NCI-H82 treated with DMSO at 0.1 percent for 48 hours (cell line): ENCODE measurements around the gene MPHOSPH8.
"Not testable (repeated sequence)": the region's sequence is repeated elsewhere in the genome, so short reads cannot be mapped to it uniquely, and the experiment has no call there.

Experiments used
- DNase-seq: peaks from one replicate; lab custom pipeline; 2025; ENCODE audit not compliant: unreplicated experiment; lab: John Stamatoyannopoulos, UW

MPHOSPH8 gene

DNA sequence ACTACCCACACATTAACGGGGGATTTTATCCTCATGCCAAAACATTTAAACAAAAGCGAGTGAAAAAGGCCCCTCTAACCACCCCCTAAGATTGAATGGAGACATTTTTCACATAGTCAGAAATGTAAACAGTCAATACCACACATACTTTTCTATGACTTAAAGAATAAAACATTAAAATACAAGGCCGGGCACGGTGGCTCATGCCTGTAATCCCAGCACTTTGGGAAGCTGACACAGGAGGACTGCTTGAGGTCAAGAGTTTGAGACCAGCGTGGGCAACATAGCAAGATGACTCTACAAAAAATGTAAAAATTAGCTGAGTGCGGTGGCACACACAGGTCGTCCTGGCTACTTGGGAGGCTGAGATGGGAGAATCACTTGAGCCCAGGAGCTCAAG is 47.3 kb downstream of the MPHOSPH8 start:
- DNase-seq = no peak

DNA sequence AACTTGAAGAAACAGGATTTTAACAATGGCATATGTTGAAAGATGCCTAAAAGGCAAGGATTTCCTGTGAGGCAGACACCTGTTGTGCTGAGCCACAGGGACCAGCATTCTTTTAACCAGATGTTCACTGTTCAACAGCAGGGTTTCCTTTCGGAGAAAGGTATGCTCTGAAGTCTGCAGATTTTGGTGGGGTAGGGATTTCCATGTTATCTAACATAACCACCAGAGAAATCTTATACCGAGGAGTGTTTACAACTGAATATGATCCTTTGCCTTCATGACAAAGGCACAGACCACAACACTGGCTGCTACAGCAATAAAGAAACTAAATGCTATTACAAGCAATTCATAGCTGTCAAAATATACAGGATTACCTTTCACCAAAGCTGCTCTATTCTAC is 48.1 kb downstream of the MPHOSPH8 start:
- no peak for DNase-seq

DNA sequence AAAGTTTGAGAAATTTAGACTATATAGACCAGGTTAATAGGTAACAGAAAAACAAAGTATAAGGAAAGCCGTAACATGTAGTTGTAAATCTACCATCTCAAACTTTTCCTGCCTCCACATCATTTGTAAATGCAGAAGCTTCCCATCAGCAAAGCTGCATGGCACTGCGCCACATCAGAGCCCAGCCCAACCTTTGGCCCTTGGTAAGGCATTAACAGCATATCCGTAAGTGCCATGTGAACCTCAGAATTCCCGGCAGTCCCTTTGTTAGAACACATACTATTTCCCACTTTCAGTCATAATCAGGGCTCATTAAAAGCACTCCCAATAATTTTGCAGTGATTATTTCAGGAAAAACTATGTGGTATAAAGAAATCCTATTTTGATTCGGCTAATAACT is 51.6 kb downstream of the MPHOSPH8 start:
- no peak for DNase-seq

DNA sequence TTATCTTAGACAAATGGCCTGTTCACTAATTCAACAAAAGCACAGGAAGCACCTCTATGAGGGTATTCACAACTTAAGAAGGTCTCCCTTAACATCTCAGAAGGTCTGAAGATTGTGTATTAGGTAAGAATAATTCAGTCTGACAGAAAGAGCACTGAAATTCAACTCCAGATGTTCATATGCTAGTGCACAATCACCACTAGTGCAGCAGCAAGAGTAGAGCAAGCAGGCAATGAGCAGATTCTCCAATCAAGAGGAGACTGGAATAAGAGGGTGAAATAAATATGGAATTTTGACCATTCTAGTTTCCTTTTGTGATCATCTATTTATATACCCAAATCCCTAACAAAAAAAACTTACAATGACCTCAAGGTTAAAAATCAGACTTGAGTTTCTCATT is 52.0 kb downstream of the MPHOSPH8 start:
- DNase-seq = no peak

DNA sequence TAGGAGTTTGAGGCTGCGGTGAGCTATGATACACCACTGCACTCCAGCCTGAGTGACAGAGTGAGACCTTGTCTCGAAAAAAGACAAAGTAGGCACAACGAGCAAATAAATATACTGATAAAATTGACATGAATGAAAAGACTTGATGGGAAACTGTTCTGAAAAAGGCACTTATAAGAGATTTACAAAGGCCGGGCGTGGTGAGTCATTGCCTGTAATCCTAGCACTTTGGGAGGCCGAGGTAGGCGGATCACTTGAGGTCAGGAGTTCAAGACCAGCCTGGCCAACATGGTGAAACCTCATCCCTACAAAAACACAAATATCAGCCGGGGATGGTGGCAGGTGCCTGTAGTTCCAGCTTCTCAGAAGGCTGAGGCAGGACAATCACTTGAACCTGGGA is 58.0 kb downstream of the MPHOSPH8 start:
- DNase-seq = not testable (repeated sequence)

DNA sequence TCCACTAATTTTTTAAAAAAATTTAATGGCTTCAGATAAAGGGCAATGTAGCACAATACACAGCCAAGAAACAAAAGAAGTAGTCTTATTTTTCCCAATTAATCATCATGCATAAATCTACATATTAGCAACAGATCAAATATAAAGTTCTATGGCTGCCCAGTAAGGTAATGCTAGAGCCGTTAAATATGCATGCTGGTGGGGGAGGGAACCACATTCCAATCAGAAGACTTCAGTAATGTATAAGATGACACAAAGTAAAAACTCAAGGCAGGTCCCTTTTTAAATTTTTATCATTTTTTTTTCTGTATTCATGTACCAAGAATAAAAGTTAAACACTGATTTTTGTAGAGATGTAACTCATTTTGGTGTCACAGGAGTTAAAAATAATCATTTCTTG is 62.0 kb downstream of the MPHOSPH8 start:
- DNase-seq = no peak

DNA sequence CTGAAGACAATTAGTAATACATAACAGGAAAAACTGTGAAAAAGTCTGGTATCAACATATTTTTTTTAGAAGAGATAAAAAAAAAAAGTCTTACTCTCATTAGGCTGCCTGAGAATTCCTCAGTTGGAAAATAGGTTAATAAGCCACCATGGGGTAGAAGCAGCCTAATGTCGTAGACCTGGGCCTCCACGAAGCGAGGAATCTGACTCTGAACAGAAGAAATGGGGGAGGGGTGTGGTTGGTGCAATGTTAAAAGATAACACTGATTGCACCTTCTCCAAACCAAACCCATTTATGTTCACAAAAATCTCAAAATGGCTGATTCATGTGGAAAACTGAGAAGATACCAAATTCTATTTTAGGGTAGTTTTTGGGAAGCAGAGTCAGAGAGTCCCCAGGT is 62.4 kb downstream of the MPHOSPH8 start:
- DNase-seq = no peak

DNA sequence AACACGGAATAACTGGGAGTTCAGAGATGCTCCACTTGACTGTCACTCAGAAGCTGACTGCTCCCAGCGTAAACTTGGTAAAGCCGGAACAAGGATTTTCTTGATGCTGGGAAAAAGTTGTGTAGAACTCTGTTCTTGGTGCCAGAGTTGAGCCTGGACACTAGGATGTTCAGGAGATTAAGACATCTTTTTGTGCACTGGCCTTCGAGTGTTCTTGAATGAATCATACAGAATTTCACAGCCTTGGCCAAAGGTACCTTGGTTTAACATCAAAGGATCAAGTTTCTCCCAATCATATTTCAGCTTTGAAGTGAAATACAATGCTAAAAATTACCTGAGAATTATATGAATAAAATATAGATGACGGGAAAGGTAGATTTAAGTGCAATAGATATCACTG is 67.5 kb downstream of the MPHOSPH8 start:
- DNase-seq = not testable (repeated sequence)

DNA sequence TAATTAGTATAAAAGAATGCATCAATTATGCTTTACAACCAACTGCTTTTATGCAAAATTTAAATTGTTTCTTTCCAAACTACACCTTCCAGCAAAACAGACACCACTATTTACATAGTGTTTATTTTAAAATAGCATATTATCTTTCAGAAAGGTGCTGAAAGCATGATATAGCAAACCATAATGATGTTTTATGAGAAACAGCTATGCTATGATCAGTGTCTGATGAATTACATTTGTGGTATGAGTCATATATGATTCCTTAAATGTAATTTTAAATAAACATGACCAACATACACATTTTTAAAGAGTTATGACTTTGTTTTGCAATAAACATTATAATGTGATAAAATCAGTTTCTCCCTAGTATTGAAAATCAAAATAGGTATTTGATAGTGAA is 68.2 kb downstream of the MPHOSPH8 start:
- not testable (repeated sequence) for DNase-seq

DNA sequence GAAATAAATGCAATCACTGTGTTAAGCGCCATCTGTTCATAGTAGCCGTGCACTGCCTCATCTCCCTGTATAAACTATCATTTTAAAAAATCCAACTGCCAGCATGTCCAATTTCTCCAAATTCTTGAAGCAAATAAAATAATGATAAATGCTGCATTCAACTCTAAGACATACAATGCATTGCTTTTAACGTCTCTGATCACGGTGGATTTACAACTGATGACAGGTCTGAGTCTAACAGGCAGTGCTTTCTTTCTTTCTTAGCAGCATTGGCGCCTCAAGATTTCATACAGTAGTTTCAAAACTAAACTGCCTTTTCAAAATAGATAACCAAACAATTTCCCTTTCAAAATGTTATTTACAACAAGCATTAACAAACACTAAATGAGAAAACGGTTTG is 70.8 kb downstream of the MPHOSPH8 start:
- DNase-seq = not testable (repeated sequence)

DNA sequence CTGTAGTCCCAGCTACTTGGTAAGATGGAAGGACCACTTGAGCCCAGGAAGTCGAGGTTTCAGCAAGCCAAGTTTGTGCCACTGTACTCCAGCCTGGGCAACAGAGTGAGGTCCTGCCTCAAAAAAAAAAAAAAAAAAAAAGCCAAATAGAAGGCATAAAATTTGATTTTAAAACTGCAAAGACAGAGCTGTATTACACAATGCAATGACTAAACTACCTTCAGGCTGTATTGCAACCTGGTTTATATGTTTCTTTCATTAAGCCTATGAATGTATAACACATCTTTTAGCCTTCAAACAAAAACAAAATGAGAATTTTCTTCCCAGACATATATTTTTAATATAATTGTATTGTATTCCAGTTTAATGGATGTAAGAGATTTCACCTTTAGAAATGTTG is 75.6 kb downstream of the MPHOSPH8 start:
- not testable (repeated sequence) for DNase-seq

DNA sequence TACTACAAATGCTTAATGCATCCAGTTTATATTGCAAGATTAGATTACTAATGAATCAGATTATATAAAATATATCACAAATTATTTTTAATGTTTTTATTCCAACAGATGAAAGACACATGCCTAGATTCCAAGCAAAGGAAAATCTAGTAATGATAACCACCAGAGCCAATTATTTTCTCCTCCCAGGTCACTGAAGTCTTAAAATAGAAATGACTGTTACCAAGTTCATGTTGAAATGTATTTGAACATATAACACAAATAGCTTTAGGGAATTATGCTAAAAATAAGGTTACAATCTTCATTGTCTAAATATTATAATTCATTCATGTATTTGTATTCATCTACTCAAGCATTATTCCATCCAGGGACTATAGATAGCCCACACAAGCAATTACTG is 76.3 kb downstream of the MPHOSPH8 start:
- not testable (repeated sequence) for DNase-seq

DNA sequence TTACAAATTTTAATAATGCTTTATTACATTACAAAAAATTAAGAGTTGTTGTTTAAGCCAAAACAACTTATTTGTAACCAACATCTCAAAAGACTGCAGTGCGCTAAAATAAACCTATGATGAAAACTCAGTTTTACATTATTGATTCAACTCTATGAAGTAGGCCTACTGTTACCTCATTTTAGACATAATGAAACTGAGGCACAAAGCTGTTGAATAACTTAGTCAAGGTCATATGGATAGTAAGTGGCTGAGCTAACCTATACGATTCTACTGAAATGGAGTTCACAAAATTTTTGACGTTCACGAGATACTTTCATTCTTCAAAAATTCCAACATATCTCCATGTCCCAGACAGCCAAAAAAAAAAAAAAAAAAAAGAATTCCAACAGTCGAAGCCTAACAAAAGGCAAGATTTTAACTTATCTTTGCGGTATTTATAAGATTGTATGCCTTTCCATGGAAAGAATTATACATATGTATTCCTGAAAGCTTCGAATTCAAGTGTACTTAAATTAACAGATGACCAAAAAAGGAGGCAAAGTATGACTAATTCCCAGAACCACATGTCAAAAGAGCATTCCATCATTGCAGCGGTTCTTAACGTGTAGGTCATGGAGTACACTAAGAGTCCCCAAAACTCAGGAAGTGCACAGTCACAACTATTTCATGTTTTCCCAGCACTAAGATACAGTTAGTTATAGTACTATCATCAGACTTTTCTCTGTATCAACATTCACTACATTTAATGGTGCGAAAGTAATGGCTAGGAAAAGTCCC is 79.9 kb downstream of the MPHOSPH8 start:
- no peak for DNase-seq

DNA sequence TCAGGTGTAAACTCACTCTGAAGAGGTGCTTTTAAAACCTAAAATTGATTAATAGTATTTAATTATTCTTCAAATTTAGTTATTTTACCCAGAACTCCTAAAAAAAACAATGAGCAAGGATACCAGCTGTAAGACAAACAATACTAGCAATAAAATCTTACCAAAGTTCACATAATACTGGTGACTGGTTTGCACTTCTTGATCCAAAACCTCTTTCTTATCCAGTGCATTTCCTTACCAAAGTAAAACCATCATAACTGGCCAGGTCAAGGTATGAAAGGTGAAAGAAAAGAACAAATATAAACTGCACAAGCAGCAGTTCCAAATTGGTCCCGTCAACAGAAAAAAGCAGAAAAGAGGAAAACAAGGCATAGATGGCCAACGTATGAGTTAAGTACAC is 86.6 kb downstream of the MPHOSPH8 start:
- DNase-seq = no peak
